Measurements from ENCODE around the gene ISX.

ISX gene

DNA sequence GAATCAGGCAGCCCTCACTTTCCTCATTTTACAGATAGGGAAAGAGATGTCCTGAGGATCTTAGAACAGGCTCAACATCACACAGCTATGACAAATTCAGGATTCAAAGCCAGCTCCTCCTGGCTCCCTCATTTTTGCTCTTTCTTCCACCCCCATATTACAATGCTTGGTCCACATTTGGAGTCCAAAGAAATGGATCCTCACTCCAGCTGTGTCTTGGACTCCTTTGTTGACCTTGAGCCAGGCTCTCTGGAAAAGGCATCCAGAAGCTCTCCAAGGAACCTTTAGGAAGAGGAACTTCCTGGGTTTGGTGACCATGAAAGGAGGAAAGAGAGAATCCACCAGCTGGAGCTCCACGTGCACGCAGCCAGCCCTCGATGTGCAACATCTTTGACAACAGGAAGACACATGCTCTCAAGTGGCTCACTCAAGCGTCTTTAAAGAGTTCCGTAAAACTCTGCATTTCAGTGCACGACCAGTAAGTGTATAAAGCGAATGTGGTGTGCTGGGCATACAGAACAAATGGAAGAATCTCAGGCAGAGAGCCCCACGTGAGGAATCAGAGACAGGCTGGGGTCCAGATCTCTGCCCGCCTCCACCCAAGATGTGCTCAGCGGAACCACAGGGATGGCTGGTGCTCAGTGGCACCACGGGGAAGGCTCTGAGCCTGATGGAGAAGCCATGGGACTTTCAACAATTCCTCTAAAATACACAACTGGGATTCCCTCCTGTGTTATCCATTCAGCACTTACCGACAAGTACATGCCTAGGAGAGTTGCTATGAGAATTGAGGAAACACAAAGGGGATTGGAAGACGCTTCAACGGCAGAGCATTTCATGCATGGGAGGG is 48.4 kb downstream of the ISX start:
- no peak for FAIRE-seq

DNA sequence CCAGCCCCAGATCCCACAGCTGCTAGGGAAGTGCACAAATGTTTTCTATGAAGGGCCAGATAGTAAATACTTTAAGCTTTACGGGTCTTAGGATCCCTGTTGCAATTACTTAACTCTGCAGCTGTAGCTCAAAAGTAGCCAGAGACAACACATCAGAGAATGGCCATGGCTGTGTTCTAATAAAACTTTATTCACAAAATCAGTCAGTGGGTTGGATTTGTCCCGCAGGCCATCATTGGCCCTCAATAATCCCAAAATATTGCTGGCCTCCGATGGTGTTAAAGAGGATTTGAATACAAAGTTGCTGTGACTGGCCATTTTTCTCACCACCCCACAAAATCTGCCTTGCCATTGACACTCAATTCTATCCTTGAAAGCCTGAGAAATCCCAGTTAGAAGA is 49.6 kb downstream of the ISX start:
- FAIRE-seq, result no peak

GRCh38 chr22:35116269-35116668 is 50.3 kb downstream of the ISX start:
- FAIRE-seq, result no peak

GRCh38 chr22:35116817-35117216 is 50.9 kb downstream of the ISX start:
- no peak for FAIRE-seq

DNA sequence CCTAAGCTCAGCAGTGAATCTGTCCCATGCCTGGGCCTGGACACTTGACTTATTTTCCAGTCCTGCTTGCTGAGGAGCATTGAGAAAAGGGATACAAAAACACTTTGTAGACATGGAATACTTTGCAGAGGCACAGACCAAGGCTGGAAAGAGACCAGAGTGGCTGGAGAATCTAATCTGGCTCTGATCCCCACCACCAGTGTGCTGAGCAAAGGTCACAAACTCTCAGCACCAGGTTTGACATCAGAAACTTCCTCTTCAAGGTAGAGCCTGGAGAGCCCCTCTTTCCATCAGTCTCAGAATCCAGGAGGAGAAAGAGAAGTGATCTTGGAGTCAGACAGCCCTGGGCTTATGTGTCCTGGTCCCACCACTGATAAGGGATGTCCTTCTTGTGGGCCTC is 53.5 kb downstream of the ISX start:
- FAIRE-seq, result no peak

DNA sequence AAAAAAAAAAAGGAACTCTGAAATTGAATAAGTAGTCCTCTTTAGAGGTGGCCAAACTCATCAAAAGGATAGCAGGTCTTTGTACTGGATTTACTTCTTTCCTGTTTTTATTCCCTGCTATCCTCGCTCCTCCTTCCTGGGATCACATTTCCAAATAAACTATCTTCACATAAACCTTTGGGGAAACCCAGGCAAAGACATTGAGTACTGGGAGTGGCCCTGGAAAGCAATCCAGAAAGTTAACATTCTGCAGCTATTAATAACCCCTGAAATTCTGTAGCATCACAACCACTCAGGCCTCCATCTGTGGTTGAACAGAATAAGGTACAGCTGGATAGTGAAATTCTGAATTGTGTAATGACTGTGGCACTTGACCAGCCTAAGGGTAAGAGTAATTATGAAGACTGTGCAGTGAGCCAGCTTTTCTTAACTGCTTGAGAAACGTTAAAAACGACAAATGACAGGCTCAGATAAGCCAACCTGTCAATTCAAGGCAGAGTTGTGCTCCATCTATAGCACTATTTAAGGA is 58.8 kb downstream of the ISX start:
- no peak for FAIRE-seq

- FAIRE-seq, result no peak
Measured at GRCh38 chr22:35126993-35127392, 61.0 kb downstream of the ISX start.

DNA sequence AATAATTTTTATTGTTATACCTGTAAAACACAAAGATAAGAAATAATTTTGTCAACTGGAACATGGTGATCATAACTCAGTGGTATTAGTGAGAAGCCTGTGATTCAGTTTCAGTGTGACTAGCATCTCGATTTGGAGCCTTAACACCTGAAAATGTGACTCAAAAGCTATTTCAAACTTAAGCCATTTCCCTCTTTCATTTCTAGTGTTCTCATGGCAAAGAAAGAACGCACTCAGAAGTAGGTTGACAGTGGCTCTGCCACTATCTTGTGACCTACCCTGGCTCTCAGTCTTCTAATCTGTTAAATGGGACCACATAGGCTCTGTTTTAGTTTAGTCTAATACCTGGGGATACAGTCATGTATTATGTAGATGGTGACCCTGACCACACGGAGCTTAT is 62.7 kb downstream of the ISX start:
- no peak for FAIRE-seq

- FAIRE-seq, result no peak
Measured at GRCh38 chr22:35131525-35132000, 65.6 kb downstream of the ISX start.

- no peak for FAIRE-seq
Measured at GRCh38 chr22:35132568-35132967, 66.6 kb downstream of the ISX start.

GRCh38 chr22:35133702-35134380 is 67.9 kb downstream of the ISX start:
- no peak for FAIRE-seq

DNA sequence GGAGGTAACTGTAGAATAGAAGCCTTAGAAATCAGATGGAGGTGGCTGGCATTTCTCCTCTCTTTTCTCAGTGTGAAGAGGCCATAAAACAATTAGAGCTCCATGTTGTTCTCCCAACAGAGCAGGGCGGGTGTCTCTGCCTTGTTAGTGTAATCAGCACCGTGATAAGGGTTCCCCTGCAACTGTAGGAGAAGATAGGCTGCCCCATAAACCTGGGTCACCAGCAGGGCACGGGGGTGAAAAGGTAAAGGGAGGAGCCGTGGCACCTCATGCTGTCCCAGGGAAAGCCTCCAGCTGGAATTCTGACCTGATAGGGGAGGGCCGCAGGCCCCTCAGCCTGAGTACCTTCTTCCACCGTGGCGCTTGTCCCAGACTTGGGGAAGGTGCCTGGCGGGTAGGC is 68.7 kb downstream of the ISX start:
- FAIRE-seq, result no peak

DNA sequence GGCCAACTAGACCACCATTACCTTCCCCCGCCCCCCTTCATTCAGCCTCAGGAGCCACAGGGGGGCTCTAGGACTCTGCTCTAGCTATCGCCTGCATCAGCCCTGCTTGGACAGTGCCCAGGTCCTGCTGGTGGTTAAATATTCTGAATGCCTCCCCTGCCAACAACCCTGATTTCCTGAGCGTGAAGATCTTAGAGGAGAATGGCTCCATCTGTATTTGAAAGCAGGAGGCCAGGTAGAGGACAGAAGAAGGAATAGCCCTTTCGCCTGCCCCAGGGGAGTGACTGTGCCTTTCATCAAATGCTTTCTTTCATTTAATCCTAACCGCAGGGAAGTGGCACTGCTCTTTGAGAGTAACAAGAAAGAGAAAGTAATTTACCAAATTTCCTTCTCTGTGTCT is 69.2 kb downstream of the ISX start:
- FAIRE-seq, result no peak

Data from A204.1 (cell line).